ENCODE results near the gene CEACAM21.

DNA sequence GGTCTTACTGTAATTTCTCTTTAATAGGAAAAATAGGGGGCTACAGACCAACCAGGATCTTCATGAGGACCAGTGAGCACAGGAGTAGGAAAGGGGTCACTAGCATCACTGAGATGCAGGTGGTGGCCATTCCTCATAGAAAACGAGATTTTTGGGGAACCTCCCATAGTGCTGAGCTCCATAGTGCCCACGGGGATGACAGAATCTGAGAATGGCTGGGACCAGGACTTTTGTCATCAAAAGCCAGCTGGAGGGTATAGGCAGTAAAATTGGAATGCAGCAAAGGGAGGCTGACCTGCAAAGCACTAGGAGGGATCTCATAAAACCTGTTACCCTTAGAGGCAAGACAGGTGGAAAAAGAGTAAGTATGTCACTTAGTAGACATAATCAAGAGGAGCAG lies 28.4 kb upstream of the CEACAM21 start:
- TF ChIP-seq, protein P1, sequence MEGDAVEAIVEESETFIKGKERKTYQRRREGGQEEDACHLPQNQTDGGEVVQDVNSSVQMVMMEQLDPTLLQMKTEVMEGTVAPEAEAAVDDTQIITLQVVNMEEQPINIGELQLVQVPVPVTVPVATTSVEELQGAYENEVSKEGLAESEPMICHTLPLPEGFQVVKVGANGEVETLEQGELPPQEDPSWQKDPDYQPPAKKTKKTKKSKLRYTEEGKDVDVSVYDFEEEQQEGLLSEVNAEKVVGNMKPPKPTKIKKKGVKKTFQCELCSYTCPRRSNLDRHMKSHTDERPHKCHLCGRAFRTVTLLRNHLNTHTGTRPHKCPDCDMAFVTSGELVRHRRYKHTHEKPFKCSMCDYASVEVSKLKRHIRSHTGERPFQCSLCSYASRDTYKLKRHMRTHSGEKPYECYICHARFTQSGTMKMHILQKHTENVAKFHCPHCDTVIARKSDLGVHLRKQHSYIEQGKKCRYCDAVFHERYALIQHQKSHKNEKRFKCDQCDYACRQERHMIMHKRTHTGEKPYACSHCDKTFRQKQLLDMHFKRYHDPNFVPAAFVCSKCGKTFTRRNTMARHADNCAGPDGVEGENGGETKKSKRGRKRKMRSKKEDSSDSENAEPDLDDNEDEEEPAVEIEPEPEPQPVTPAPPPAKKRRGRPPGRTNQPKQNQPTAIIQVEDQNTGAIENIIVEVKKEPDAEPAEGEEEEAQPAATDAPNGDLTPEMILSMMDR (IDR thresholded peaks at IDR 0.05), result no peak
- TF ChIP-seq POLR2A (IDR thresholded peaks at IDR 0.05), result no peak

Measured in testis (tissue), 2 donors.